K562 treated with DMSO at 1 percent for 24 hours (cell line): ENCODE measurements around the gene C13orf46. TPM values are rescaled to one million over a fixed set of nuclear protein-coding genes. Genes with fewer than 3 reads are reported as not detected.

ENCODE experiments used
- total RNA-seq: library from RNA; unstranded; fragments of 300-600 nt; gene quantifications from 2 replicates; pipeline ENCODE4 v1.2.3, GENCODE V29; 2022; ENCODE audit warnings: low read depth; ENCODE audit not compliant: insufficient read depth

The C13orf46 gene
- 0.14 and 1.3 TPM in 2 replicates for total RNA-seq

DNA sequence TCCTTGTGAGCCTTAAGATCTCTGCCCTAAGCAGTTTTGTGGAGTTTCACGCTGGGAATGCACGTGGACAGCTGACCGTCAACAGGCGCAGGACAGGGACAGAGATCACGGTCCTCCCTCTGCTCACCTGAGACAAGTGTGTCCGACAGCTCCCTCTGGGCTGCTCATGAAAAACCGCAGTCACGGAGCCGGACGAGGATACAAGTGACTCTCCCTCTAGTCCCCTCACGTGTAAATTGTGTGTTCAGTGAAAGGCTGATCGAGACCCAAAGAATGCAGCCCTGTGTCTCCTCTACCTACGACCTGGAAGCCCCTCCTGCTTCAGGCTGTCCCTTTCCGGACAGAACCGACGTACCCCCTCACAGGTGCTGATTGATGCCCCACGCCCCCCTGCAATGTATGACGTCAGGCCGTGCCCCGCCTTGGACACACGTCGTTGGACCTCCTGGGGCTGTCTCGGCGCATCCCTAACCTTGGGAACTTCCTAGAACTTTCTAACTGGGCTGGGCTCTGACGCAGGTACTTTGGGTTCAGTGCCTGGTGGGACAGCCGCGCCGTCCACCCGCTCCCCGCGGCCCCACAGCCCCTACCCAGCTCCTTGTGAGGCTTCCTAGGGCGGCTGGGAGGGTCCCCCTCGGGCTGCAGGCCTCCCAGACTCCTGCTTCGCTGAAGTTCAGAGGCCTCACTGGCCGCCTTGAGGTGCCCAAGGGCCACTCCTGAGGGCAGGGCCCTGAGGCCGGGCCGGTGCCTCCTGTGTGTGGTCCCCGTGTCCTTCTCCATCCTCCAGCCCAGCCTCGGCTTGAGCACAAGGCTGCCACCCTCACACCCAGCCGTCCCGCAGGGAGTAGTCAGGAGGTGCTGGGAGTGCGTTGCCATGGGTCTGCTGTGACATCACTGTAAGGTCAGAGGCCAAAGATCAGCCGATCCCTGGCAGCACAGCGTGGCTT is at the start of gene C13orf46:
Gene C13orf46 (minus strand): TSS at position 859 of the 947 bp plus-strand sequence. CDS start 79 bp downstream, at position 780.

Other genes with a start within 250 kb of the C13orf46 start
- 2.1 and 2.3 TPM in 2 replicates for gene TMEM255B, start 214.8 kb downstream of the C13orf46 start, total RNA-seq
- 46.7 and 49.7 TPM in 2 replicates for gene GAS6, start 110.0 kb downstream of the C13orf46 start, total RNA-seq
- gene RASA3, start 158.5 kb upstream of the C13orf46 start, total RNA-seq: 21.2 and 21.3 TPM in 2 replicates
- gene CFAP97D2, start 205.2 kb upstream of the C13orf46 start, total RNA-seq: not detected in 2 replicates